Hematopoietic multipotent progenitor cell (in vitro differentiated cells): ENCODE results near the gene NAB1. TPM values are rescaled to one million over a fixed set of nuclear protein-coding genes. Genes with fewer than 3 reads are reported as not detected.

Experiments
- total RNA-seq: library from RNA; depleted of rRNA; stranded (reverse); fragments of >200 nt; gene quantifications from one replicate; pipeline ENCODE4 v1.2.3, GENCODE V29; 2012

The NAB1 gene
- total RNA-seq, 1 donor = 30.4 TPM

Other genes with a start within 250 kb of the NAB1 start
- gene MFSD6, start 240.7 kb upstream of the NAB1 start, total RNA-seq = 50.1 TPM
- gene NEMP2, start 114.4 kb upstream of the NAB1 start, total RNA-seq = 6.2 TPM
- gene GLS, start 231.7 kb downstream of the NAB1 start, total RNA-seq = 80.0 TPM